ENCODE data around the gene SLU7.

SLU7 gene

DNA sequence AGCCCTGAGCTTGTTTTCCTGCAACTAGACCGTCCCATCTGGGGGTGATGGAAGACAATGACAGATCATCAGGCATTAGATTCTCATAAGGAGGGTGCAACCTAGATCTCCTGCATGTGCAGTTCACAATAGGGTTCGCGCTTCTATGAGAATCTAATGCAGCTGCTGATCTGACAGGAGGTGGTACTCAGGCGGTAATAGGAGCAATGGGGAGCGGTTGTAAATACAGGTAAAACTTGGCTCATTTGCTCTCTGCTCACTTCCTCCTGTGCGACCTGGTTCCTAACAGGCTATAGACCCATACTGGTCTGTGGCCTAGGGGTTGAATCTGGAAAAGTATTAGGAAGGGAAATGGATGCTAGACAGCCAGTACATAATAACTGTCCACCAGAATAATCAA lies 42.5 kb upstream of the SLU7 start:
- H3K27ac ChIP-seq (ENCODE audit: low read length) = no peak overlapping the region
- no peak overlapping the region for H3K9ac ChIP-seq (ENCODE audit: low read depth, low read length)
- no peaks in the 10 kb centered on the region for H3K36me3 ChIP-seq (ENCODE audit: insufficient read depth, low read length)
- peaks cover 3% of the 10 kb centered on the region for H3K9me3 ChIP-seq (ENCODE audit: insufficient read depth, low read length, severe bottlenecking)
- ATAC-seq (ENCODE audit: insufficient read depth, low read depth) (no peak), DNase-seq (no peak)
- no peak overlapping the region for H3K4me3 ChIP-seq (ENCODE audit: low read depth in 1 of 2, low read length in 2 of 2)
- TF ChIP-seq, protein P1, sequence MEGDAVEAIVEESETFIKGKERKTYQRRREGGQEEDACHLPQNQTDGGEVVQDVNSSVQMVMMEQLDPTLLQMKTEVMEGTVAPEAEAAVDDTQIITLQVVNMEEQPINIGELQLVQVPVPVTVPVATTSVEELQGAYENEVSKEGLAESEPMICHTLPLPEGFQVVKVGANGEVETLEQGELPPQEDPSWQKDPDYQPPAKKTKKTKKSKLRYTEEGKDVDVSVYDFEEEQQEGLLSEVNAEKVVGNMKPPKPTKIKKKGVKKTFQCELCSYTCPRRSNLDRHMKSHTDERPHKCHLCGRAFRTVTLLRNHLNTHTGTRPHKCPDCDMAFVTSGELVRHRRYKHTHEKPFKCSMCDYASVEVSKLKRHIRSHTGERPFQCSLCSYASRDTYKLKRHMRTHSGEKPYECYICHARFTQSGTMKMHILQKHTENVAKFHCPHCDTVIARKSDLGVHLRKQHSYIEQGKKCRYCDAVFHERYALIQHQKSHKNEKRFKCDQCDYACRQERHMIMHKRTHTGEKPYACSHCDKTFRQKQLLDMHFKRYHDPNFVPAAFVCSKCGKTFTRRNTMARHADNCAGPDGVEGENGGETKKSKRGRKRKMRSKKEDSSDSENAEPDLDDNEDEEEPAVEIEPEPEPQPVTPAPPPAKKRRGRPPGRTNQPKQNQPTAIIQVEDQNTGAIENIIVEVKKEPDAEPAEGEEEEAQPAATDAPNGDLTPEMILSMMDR (IDR thresholded peaks at IDR 0.05; ENCODE audit: borderline replicate concordance, extremely low read depth, low read length, poor library complexity, severe bottlenecking) = no peak
- no peak for TF ChIP-seq EZH2 (IDR thresholded peaks at IDR 0.05; ENCODE audit: borderline replicate concordance, low read depth, low read length, severe bottlenecking)
- no peaks in the 10 kb centered on the region for H3K79me2 ChIP-seq (ENCODE audit: insufficient read depth, low read length)
- H3K4me2 ChIP-seq (ENCODE audit: insufficient read depth, low read length) = no peak overlapping the region
- H2AFZ ChIP-seq (ENCODE audit: low read depth, low read length) = no peak overlapping the region
- H4K20me1 ChIP-seq (ENCODE audit: insufficient read depth, low read length) = no peaks in the 10 kb centered on the region
- H3K4me1 ChIP-seq (ENCODE audit: insufficient read depth, low read length) = peaks cover 5% of the 10 kb centered on the region
- H3K27me3 ChIP-seq (ENCODE audit: insufficient read depth, low read length, poor library complexity) = no peaks in the 10 kb centered on the region

DNA sequence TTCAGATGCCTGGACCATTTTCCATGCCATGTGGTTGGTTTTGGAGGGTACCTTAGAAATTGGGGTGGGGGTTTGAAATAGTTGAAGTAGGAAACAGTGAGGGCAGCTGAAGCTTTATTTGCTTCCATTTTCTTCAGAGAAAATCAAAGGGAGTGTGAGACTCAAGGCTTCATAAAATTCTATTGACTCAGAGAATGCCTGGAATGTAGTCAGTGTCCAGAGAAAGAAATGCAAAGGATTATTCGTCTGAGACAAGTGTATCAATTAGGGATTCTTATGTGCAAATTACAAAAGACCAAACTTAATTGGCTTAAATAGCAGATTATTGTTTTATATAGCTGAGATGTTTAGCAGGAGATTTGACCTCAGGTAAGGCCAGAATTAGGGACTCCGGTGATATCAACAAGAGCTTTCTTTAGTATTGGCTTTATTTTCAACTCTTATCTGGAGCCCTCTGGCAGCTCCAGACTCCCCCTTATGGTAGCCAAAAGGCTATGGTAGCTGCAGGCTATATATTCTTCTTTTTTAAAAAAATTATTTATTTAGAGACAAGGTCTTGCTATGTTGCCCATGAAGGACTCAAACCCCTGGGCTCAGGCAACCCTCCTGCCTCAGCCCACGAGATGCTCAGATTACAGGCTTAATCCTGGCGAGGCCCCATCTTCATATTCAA lies 41.6 kb upstream of the SLU7 start:
- no peak overlapping the region for H3K4me2 ChIP-seq (ENCODE audit: insufficient read depth, low read length)
- TF ChIP-seq EZH2 (IDR thresholded peaks at IDR 0.05; ENCODE audit: borderline replicate concordance, low read depth, low read length, severe bottlenecking) = no peak
- TF ChIP-seq, protein P1 (IDR thresholded peaks at IDR 0.05; ENCODE audit: borderline replicate concordance, extremely low read depth, low read length, poor library complexity, severe bottlenecking) = no peak
- H3K27me3 ChIP-seq (ENCODE audit: insufficient read depth, low read length, poor library complexity) = no peaks in the 10 kb centered on the region
- no peak overlapping the region for H2AFZ ChIP-seq (ENCODE audit: low read depth, low read length)
- H3K4me1 ChIP-seq (ENCODE audit: insufficient read depth, low read length) = no peaks in the 10 kb centered on the region
- H3K36me3 ChIP-seq (ENCODE audit: insufficient read depth, low read length) = no peaks in the 10 kb centered on the region
- no peak overlapping the region for H3K27ac ChIP-seq (ENCODE audit: low read length)
- H3K9me3 ChIP-seq (ENCODE audit: insufficient read depth, low read length, severe bottlenecking) = peaks cover 3% of the 10 kb centered on the region
- H3K79me2 ChIP-seq (ENCODE audit: insufficient read depth, low read length) = no peaks in the 10 kb centered on the region
- DNase-seq (no peak), ATAC-seq (ENCODE audit: insufficient read depth, low read depth) (no peak)
- H4K20me1 ChIP-seq (ENCODE audit: insufficient read depth, low read length) = no peaks in the 10 kb centered on the region
- H3K9ac ChIP-seq (ENCODE audit: low read depth, low read length) = no peak overlapping the region
- no peak overlapping the region for H3K4me3 ChIP-seq (ENCODE audit: low read depth in 1 of 2, low read length in 2 of 2)

DNA sequence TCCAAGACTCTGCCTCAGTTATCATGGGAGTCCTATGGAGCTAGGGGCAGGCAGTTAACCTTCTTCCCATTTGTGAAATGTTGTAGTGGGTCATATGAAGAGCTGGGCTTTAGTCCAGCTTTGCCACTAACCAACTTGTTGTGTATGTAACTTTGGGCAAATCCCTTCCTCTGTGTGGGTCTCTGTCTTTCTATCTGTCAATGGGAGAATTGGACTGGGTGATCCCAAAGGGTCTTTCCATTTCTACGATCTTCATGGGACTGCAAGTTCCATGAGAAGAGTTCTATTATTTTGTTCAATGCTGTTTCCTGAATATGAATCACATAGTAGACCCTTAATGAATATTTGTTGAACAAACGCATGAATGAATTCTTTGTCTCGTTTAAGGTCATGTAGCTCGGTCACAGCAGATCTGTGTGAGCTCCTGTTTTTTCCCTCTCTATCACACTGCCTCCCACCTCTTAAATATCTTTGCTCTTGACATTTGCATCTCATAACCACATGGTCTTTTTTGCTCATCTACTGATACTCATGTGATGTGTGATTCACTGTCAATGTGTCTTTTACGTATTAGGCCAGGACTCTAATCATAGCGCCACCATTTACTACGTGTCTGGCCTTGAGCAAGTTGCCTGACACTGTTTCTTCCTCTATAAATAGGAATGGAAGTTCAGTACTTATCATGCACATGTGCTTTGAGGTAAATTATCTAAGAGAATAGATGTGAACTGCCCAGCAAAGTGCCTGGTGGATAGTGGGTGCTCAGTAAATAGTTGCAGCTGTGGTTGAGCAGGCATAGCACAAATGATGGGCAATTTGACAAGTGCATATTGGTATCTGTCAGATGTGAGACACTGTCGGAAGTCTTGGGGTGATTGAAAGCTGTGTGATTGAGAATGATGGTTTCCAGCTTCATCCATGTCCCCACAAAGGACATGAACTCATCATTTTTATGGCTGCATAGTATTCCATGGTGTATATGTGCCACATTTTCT lies 40.2 kb upstream of the SLU7 start:
- H3K4me1 ChIP-seq (ENCODE audit: insufficient read depth, low read length) = no peaks in the 10 kb centered on the region
- H4K20me1 ChIP-seq (ENCODE audit: insufficient read depth, low read length) = no peaks in the 10 kb centered on the region
- no peaks in the 10 kb centered on the region for H3K27me3 ChIP-seq (ENCODE audit: insufficient read depth, low read length, poor library complexity)
- H3K9ac ChIP-seq (ENCODE audit: low read depth, low read length) = no peak overlapping the region
- ATAC-seq (ENCODE audit: insufficient read depth, low read depth) (no peak), DNase-seq (no peak)
- no peaks in the 10 kb centered on the region for H3K36me3 ChIP-seq (ENCODE audit: insufficient read depth, low read length)
- H3K9me3 ChIP-seq (ENCODE audit: insufficient read depth, low read length, severe bottlenecking) = peaks cover 3% of the 10 kb centered on the region
- H3K4me2 ChIP-seq (ENCODE audit: insufficient read depth, low read length) = no peak overlapping the region
- H3K79me2 ChIP-seq (ENCODE audit: insufficient read depth, low read length) = no peaks in the 10 kb centered on the region
- H3K4me3 ChIP-seq (ENCODE audit: low read depth in 1 of 2, low read length in 2 of 2) = no peak overlapping the region
- no peak overlapping the region for H3K27ac ChIP-seq (ENCODE audit: low read length)
- TF ChIP-seq, protein P1 (IDR thresholded peaks at IDR 0.05; ENCODE audit: borderline replicate concordance, extremely low read depth, low read length, poor library complexity, severe bottlenecking) = no peak
- TF ChIP-seq EZH2 (IDR thresholded peaks at IDR 0.05; ENCODE audit: borderline replicate concordance, low read depth, low read length, severe bottlenecking) = no peak
- H2AFZ ChIP-seq (ENCODE audit: low read depth, low read length) = no peak overlapping the region
